Measurements from ENCODE around the gene TAX1BP3. TPM values are rescaled to one million over a fixed set of nuclear protein-coding genes. Genes with fewer than 3 reads are reported as not detected.

The TAX1BP3 gene
- total and polyA plus RNA-seq, 11 donors, result 122 to 291 (median 177) TPM

GRCh38 chr17:3695129-3695722 lies 26.8 kb upstream of the TAX1BP3 start:
- H3K27me3 ChIP-seq, result peaks cover 0 to 40% (median 10%) of the 10 kb centered on the region in 9 donors
- peaks cover 0 to 9% (median 0%) of the 10 kb centered on the region in 12 donors for H3K9me3 ChIP-seq
- H3K4me1 ChIP-seq, result peaks cover 0 to 23% (median 8%) of the 10 kb centered on the region in 12 donors
- no peaks in the 10 kb centered on the region for H3K36me3 ChIP-seq
- peak in 4 of 5 donors; percentile 58 to 72 (median 64) for DNase-seq
- H3K27ac ChIP-seq, result peak overlapping the region in 11 of 12 donors; percentile 41 to 83 (median 75)
- intact Hi-C loops (cut with DNase I), result no loop called here
- TF ChIP-seq CTCF (IDR thresholded peaks at IDR 0.05) (no peak), POLR2A (IDR thresholded peaks at IDR 0.05) (no peak)
- peak overlapping the region; percentile 24 to 68 (median 52) for H3K4me3 ChIP-seq
- peak; percentile 75 to 90 (median 86) for ATAC-seq
- 6 to 15% (median 7%) methylated on average over 5 to 17 of the region's 17 CpGs for WGBS, 4 donors

- ATAC-seq (no peak), DNase-seq (no peak)
- no peaks in the 10 kb centered on the region for H3K36me3 ChIP-seq
- 78 to 87% (median 79%) methylated on average over 9 of the region's 9 CpGs for WGBS, 4 donors
- H3K9me3 ChIP-seq, result peaks cover 0 to 9% (median 0%) of the 10 kb centered on the region in 12 donors
- H3K27me3 ChIP-seq, result peaks cover 0 to 40% (median 10%) of the 10 kb centered on the region in 9 donors
- no peak overlapping the region for H3K27ac ChIP-seq
- no peak overlapping the region for H3K4me3 ChIP-seq
- intact Hi-C loops (cut with DNase I), result no loop called here
- TF ChIP-seq CTCF (IDR thresholded peaks at IDR 0.05), result no peak
- no peak for TF ChIP-seq POLR2A (IDR thresholded peaks at IDR 0.05)
- H3K4me1 ChIP-seq, result peaks cover 0 to 23% (median 8%) of the 10 kb centered on the region in 12 donors
Observed at GRCh38 chr17:3693829-3694231, 25.5 kb upstream of the TAX1BP3 start.

- Histone ChIP-seq H3K4me1 (peaks cover 0 to 23% (median 8%) of the 10 kb centered on the region in 12 donors), H3K27me3 (peaks cover 0 to 40% (median 10%) of the 10 kb centered on the region in 9 donors), H3K36me3 (no peaks in the 10 kb centered on the region), H3K27ac (no peak overlapping the region), H3K9me3 (peaks cover 0 to 5% (median 0%) of the 10 kb centered on the region in 12 donors), H3K4me3 (no peak overlapping the region)
- ATAC-seq, result no peak
- 53 to 62% (median 59%) methylated on average over 4 of the region's 4 CpGs for WGBS, 4 donors
- intact Hi-C loops (cut with DNase I), result no loop called here
- no peak for DNase-seq
- TF ChIP-seq POLR2A (IDR thresholded peaks at IDR 0.05) (no peak), CTCF (IDR thresholded peaks at IDR 0.05) (no peak)
Observed at GRCh38 chr17:3693141-3693540, 24.8 kb upstream of the TAX1BP3 start.

GRCh38 chr17:3692346-3692745 lies 24.0 kb upstream of the TAX1BP3 start:
- Histone ChIP-seq H3K9me3 (no peaks in the 10 kb centered on the region), H3K4me3 (no peak overlapping the region), H3K36me3 (no peaks in the 10 kb centered on the region), H3K27me3 (peaks cover 0 to 40% (median 10%) of the 10 kb centered on the region in 9 donors), H3K4me1 (peaks cover 0 to 23% (median 8%) of the 10 kb centered on the region in 12 donors), H3K27ac (no peak overlapping the region)
- WGBS, 4 donors, result 82 to 89% (median 85%) methylated on average over 9 of the region's 9 CpGs
- DNase-seq, result peak in 1 of 5 donors; percentile 27
- ATAC-seq, result no peak
- no peak for TF ChIP-seq POLR2A (IDR thresholded peaks at IDR 0.05)
- peak in 1 of 12 donors; percentile 21 for TF ChIP-seq CTCF (IDR thresholded peaks at IDR 0.05)
- intact Hi-C loops (cut with DNase I), result no loop called here

All from heart left ventricle (tissue), 16 donors.